GM15510 (cell line): ENCODE data around the gene TCAIM.

Experiments
- POLR2A ChIP-seq: IDR thresholded peaks from 3 replicates; pipeline ENCODE4 v1.6.1; 2011; ENCODE audit warnings: borderline replicate concordance; ENCODE audit not compliant: insufficient read length; ENCODE audit errors: extremely low read depth

TCAIM gene

DNA sequence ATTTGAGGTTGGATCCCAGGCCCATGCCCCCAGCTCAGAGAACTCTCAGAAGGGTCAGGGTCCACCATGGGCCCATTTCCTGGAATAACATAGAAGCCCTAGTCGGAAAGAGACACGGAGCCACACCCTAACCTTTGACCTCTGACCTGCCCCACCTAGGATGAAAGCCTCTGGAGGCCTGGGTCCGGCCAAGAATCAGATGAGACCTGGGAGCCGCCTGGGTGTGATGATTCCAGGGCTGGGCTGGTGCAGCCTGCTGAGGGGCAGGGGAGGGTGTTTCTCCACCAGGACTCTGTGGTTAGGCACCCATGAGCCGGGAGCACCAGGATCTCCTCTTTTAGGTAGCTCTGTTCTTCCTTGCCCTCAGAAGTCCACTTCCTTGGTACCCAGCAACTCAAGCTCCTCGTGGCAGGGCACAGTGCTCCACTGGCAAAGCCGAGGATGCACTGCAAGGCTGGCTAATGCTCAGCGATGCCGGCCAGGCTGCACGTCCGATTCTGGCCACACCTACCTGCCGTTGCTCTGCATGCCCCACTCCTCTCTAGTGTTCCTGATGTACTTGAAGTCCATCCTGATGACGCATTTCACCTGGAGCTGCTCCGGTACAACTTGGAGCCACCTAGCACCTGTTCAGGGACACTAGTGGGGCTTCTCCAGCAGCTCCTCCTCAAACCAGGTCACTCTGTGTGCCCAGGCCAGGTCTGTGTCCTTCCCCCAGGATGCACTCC, 81.5 kb downstream of the TCAIM start:
- TF ChIP-seq POLR2A: no peak

- no peak for TF ChIP-seq POLR2A
Measured at GRCh38 chr3:44420676-44421075, 82.1 kb downstream of the TCAIM start.

DNA sequence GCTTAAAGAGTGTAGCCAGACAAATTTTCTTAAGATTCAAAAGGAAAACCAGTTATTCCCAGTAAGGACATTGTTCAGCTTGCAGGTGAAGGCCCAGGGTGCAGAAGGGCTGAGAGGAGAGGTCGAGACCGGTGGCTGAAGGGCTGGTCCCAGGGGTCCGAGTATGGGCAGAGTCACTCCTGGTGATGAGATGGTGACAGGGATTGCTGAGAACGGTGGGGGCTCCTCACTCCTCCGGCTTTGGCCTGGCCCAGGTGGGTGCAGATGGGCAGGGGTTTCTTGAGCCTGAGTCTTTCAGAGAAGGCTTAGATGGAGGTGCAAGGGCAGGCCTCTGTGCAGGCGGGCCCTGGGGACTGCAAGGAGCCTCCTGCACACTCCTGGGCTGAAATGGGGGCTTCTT, 82.7 kb downstream of the TCAIM start:
- no peak for TF ChIP-seq POLR2A

DNA sequence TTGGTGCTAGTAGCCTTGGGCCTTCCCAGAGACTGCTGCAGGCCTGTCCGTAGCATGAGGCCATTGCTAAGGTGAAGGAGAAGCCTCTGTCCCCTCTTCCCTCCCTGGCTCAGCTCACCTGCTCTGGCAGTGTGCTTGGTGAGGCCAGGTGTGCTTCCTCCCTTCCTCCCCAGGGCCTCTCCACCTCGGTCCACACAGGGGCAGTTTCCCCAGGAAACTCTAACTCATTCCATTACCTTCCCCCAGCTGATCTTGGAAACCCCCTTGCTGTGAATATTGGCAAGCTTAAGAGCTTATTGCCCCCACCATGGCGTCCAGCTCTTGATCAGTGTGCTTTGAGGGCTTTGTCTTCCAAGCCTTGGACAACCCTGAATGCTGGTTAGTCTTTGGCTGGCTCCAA, 86.2 kb downstream of the TCAIM start:
- no peak for TF ChIP-seq POLR2A

GRCh38 chr3:44427683-44428082, 89.1 kb downstream of the TCAIM start:
- TF ChIP-seq POLR2A: no peak

GRCh38 chr3:44428910-44429309, 90.3 kb downstream of the TCAIM start:
- TF ChIP-seq POLR2A: no peak

- TF ChIP-seq POLR2A: no peak
Measured at GRCh38 chr3:44429459-44429858, 90.9 kb downstream of the TCAIM start.

GRCh38 chr3:44430466-44430865, 91.9 kb downstream of the TCAIM start:
- TF ChIP-seq POLR2A: no peak

GRCh38 chr3:44434834-44435510, 96.4 kb downstream of the TCAIM start:
- no peak for TF ChIP-seq POLR2A

DNA sequence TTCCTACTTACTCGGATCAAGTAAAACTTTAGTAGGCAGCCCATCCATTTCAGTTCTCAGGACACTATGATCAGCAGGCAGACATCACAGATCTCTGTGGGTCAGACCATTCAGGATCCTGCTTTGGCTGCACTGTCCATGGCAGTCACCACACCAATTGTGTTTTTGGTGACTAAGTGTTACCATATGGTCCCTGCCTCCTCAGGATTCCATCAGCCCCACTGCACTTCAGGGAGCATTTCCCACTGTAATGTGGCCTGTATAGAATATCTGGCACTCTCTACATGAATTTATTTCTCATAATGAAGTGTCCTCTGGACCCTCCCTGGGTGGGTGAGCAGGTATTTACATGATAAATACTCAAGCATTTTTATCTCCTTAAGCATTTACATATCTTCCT, 97.6 kb downstream of the TCAIM start:
- no peak for TF ChIP-seq POLR2A

- TF ChIP-seq POLR2A: no peak
Measured at GRCh38 chr3:44437800-44438199, 99.2 kb downstream of the TCAIM start.

- TF ChIP-seq POLR2A: peak; percentile 18
Measured at GRCh38 chr3:44439499-44440295, 101.1 kb downstream of the TCAIM start.

DNA sequence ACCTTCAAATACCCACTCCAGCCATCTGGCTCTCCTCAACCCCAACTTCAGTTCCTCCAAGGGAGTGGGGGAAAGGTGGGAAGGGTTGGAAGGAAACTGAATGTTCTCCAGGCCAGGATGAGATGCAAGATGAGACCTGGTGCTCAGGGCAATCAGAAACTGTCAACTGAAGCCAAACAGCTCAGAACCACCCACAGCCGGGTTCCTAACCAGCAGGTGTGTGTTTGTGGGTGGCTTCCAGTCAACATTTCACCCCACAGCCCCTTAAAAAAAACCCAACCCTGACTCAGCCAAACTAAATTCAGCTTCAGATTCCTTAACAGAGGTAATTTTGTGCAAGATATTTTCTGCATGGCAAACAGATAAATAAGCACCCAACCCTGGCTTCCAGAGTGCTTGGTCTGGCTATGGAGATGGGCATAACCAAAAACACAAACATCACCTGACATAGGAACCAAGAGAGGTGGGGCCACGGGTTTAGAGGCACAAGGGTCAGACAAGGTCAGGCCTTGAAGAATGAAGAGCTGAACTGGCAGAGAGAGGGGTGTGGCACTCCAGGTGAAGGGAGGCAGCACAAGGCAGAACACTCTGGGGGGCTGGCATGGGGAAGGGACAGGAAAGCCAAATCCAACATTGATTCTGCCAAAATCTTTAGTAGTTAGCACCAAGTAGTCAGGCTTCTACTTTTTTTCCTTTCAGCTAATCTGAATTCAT, 104.2 kb downstream of the TCAIM start:
- TF ChIP-seq POLR2A: no peak

DNA sequence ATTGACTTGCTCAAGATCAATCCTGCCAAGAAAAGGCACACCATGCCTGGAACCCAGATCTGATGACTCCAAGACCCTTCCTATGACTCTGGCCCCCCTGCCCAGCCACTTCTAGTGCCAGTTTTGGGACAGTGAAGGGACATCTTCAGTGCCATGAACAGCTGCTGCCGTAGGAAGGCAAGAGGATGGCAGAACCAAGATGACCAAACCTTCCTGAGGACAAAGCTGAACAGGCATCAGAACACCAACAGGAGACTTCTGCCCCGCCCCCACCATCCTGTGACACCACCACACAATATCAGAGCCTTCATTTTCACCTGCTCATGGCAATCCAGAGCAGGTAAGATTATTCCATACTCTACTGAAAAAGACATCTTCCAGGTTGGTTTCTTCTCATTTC, 105.9 kb downstream of the TCAIM start:
- TF ChIP-seq POLR2A: no peak

DNA sequence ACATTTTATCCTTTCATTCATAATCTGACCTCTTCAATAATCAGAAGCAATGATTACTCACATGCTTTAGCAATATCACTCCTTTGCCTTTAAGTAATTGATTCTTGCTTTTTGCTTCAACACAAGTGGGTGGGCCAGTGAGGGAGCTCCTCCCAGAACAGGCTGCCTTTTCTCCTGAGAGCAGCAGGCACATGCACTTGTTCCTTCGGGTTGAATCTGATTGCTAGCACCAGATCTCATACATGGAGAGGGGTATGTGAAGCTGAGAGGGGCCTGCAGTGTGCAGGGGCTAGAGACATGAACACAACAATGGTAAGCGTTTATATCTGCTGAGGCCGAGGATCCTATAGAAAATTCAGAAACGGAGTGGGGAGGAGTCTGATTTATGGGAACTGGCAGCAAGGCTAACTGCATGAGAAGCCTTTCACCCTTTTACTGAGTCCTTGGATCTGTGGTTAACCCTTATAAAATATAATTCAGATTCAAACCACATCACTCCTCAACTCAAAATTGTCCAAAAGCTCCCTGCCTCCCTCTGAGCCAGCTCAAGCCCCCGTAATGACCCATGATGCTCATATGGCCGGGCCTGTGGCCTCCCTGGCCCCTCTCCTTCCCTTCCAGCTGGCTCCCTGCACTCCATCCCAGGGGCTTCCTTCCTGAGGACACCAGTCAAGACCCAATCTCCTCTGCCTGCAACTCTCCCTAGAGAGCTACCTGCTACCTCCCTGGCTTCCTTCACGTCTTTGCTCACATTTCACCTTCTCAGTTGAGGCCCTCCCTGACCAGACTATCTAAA, 106.5 kb downstream of the TCAIM start:
- TF ChIP-seq POLR2A: no peak

GRCh38 chr3:44445786-44446185, 107.2 kb downstream of the TCAIM start:
- no peak for TF ChIP-seq POLR2A
